Measurements from ENCODE around the gene NDUFV1.

Gene NDUFV1

GRCh38 chr11:67577951-67578350, 28.8 kb upstream of the NDUFV1 start:
- no peak overlapping the region for H3K9ac ChIP-seq (ENCODE audit: low read depth, low read length, poor library complexity)
- peaks cover 3 to 21% of the 10 kb centered on the region in 2 donors for H3K4me1 ChIP-seq (ENCODE audit: control insufficient read depth in 2 of 2, insufficient read depth in 1 of 2, low read depth in 1 of 2, low read length in 2 of 2)
- no peak overlapping the region for H2BK120ac ChIP-seq (ENCODE audit: low read depth, low read length)
- H4K91ac ChIP-seq (ENCODE audit: low read depth, low read length, poor library complexity): no peak overlapping the region
- H3K18ac ChIP-seq (ENCODE audit: low read length): no peak overlapping the region
- DNase-seq (ENCODE audit: low spot score): no peak
- no peak overlapping the region for H2AFZ ChIP-seq (ENCODE audit: low read length)
- no peak overlapping the region for H3K4ac ChIP-seq (ENCODE audit: low read length)
- H3K4me2 ChIP-seq (ENCODE audit: insufficient read depth, low read length, poor library complexity, severe bottlenecking): no peak overlapping the region
- H2BK5ac ChIP-seq (ENCODE audit: low read length): no peak overlapping the region
- H3K79me1 ChIP-seq (ENCODE audit: low read depth, low read length): no peaks in the 10 kb centered on the region
- H3K4me3 ChIP-seq (ENCODE audit: low read length in 2 of 2): no peak overlapping the region
- peak overlapping the region; percentile 44 for H2BK15ac ChIP-seq (ENCODE audit: low read length)
- H2BK12ac ChIP-seq (ENCODE audit: low read length): no peak overlapping the region
- no peak overlapping the region for H3K23ac ChIP-seq (ENCODE audit: low read depth, low read length, poor library complexity)
- no peak overlapping the region for H3K27ac ChIP-seq (replicated peaks; ENCODE audit: low read length)
- WGBS, 2 donors (ENCODE audit: extremely low coverage in 2 of 2, insufficient read length in 2 of 2, insufficient replicate concordance in 1 of 2): no CpG with 5 or more reads among the region's 6 CpGs
- H3K36me3 ChIP-seq (replicated peaks in 1 of 2; ENCODE audit: control insufficient read depth in 2 of 2, insufficient read depth in 2 of 2, low read length in 2 of 2): no peaks in the 10 kb centered on the region
- H4K8ac ChIP-seq (ENCODE audit: low read depth, low read length): no peak overlapping the region
- no peak overlapping the region for H3K14ac ChIP-seq (ENCODE audit: low read length)
- peaks cover 0 to 7% of the 10 kb centered on the region in 2 donors for H3K9me3 ChIP-seq (replicated peaks in 1 of 2; ENCODE audit: control insufficient read depth in 2 of 2, insufficient read depth in 1 of 2, low read depth in 1 of 2, low read length in 2 of 2)
- peak overlapping the region; percentile 85 for H2AK5ac ChIP-seq (ENCODE audit: low read depth, low read length)
- peaks cover 0 to 70% (median 11%) of the 10 kb centered on the region in 3 experiments for H3K27me3 ChIP-seq (ENCODE audit: control insufficient read depth in 3 of 3, insufficient read depth in 3 of 3, low read depth in 1 of 3, low read length in 3 of 3)

DNA sequence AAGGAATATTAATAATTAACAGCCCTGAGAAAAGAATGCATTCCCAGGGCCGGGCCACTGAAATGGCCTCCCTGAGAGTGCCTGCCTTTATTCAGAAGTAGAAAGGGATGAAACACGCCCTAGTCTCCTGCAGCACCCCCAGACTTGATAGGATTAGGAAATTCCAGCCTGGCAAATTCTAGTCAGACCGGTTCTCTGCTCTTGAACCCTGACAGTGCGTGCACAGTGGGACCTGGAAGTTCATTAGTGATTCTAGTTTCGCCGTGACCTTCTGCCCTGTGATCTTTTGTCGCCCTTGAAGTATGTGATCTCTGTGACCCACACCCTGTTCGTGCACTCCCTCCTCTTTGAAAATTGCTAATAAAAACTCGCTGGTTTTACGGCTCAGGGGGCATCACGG, 25.3 kb upstream of the NDUFV1 start:
- peaks cover 0 to 45% (median 11%) of the 10 kb centered on the region in 3 experiments for H3K27me3 ChIP-seq (ENCODE audit: control insufficient read depth in 3 of 3, insufficient read depth in 3 of 3, low read depth in 1 of 3, low read length in 3 of 3)
- no peak overlapping the region for H2BK120ac ChIP-seq (ENCODE audit: low read depth, low read length)
- no peak overlapping the region for H2AFZ ChIP-seq (ENCODE audit: low read length)
- no peak overlapping the region for H3K4me2 ChIP-seq (ENCODE audit: insufficient read depth, low read length, poor library complexity, severe bottlenecking)
- peaks cover 12 to 20% of the 10 kb centered on the region in 2 donors for H3K36me3 ChIP-seq (replicated peaks in 1 of 2; ENCODE audit: control insufficient read depth in 2 of 2, insufficient read depth in 2 of 2, low read length in 2 of 2)
- no peak overlapping the region for H2BK15ac ChIP-seq (ENCODE audit: low read length)
- H3K9ac ChIP-seq (ENCODE audit: low read depth, low read length, poor library complexity): no peak overlapping the region
- H3K18ac ChIP-seq (ENCODE audit: low read length): no peak overlapping the region
- H3K4me3 ChIP-seq (ENCODE audit: low read length in 2 of 2): no peak overlapping the region
- no peak overlapping the region for H3K14ac ChIP-seq (ENCODE audit: low read length)
- H3K23ac ChIP-seq (ENCODE audit: low read depth, low read length, poor library complexity): no peak overlapping the region
- no peak overlapping the region for H2BK5ac ChIP-seq (ENCODE audit: low read length)
- H3K4ac ChIP-seq (ENCODE audit: low read length): no peak overlapping the region
- H2AK5ac ChIP-seq (ENCODE audit: low read depth, low read length): no peak overlapping the region
- H3K4me1 ChIP-seq (ENCODE audit: control insufficient read depth in 2 of 2, insufficient read depth in 1 of 2, low read depth in 1 of 2, low read length in 2 of 2): peaks cover 16 to 25% of the 10 kb centered on the region in 2 donors
- H3K27ac ChIP-seq (replicated peaks; ENCODE audit: low read length): no peak overlapping the region
- peaks cover 21% of the 10 kb centered on the region for H3K79me1 ChIP-seq (ENCODE audit: low read depth, low read length)
- no CpG with 5 or more reads among the region's 11 CpGs for WGBS, 2 donors (ENCODE audit: extremely low coverage in 2 of 2, insufficient read length in 2 of 2, insufficient replicate concordance in 1 of 2)
- no peak overlapping the region for H4K8ac ChIP-seq (ENCODE audit: low read depth, low read length)
- no peak overlapping the region for H4K91ac ChIP-seq (ENCODE audit: low read depth, low read length, poor library complexity)
- H2BK12ac ChIP-seq (ENCODE audit: low read length): no peak overlapping the region
- no peak for DNase-seq (ENCODE audit: low spot score)
- peaks cover 4 to 7% of the 10 kb centered on the region in 2 donors for H3K9me3 ChIP-seq (replicated peaks in 1 of 2; ENCODE audit: control insufficient read depth in 2 of 2, insufficient read depth in 1 of 2, low read depth in 1 of 2, low read length in 2 of 2)

DNA sequence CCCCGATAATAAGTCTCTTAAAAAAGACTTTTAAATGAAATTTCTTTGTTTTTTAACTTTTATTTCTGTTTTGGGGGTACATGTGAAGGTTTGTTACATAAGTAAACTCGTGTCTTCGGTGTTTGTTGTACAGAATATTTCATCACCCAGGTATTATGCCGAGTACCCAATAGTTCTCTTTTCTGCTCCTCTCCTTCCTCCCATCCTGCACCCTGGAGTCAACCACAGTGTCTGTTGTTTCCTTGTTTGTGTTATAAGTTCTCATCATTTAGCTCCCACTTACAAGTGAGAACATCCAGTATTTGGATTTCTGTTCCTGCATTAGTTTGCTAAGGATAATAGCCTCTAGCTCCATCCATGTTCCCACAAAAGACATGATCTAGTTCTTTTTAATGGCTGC, 24.7 kb upstream of the NDUFV1 start:
- Histone ChIP-seq H3K27ac (replicated peaks; ENCODE audit: low read length) (no peak overlapping the region), H3K4me3 (ENCODE audit: low read length in 2 of 2) (no peak overlapping the region), H4K91ac (ENCODE audit: low read depth, low read length, poor library complexity) (no peak overlapping the region), H3K79me1 (ENCODE audit: low read depth, low read length) (peaks cover 21% of the 10 kb centered on the region), H3K18ac (ENCODE audit: low read length) (no peak overlapping the region), H3K9ac (ENCODE audit: low read depth, low read length, poor library complexity) (no peak overlapping the region), H2BK5ac (ENCODE audit: low read length) (no peak overlapping the region), H3K14ac (ENCODE audit: low read length) (no peak overlapping the region), H3K23ac (ENCODE audit: low read depth, low read length, poor library complexity) (no peak overlapping the region), H3K27me3 (ENCODE audit: control insufficient read depth in 3 of 3, insufficient read depth in 3 of 3, low read depth in 1 of 3, low read length in 3 of 3) (peaks cover 0 to 40% (median 11%) of the 10 kb centered on the region in 3 experiments), H3K4ac (ENCODE audit: low read length) (no peak overlapping the region), H4K8ac (ENCODE audit: low read depth, low read length) (no peak overlapping the region), H3K4me2 (ENCODE audit: insufficient read depth, low read length, poor library complexity, severe bottlenecking) (no peak overlapping the region), H3K4me1 (ENCODE audit: control insufficient read depth in 2 of 2, insufficient read depth in 1 of 2, low read depth in 1 of 2, low read length in 2 of 2) (peaks cover 16 to 25% of the 10 kb centered on the region in 2 donors), H2AK5ac (ENCODE audit: low read depth, low read length) (no peak overlapping the region), H2BK12ac (ENCODE audit: low read length) (no peak overlapping the region), H3K9me3 (replicated peaks in 1 of 2; ENCODE audit: control insufficient read depth in 2 of 2, insufficient read depth in 1 of 2, low read depth in 1 of 2, low read length in 2 of 2) (peaks cover 6 to 7% of the 10 kb centered on the region in 2 donors), H2BK15ac (ENCODE audit: low read length) (no peak overlapping the region), H3K36me3 (replicated peaks in 1 of 2; ENCODE audit: control insufficient read depth in 2 of 2, insufficient read depth in 2 of 2, low read length in 2 of 2) (peaks cover 17 to 26% of the 10 kb centered on the region in 2 donors), H2AFZ (ENCODE audit: low read length) (no peak overlapping the region), H2BK120ac (ENCODE audit: low read depth, low read length) (no peak overlapping the region)
- no CpG with 5 or more reads among the region's 4 CpGs for WGBS, 2 donors (ENCODE audit: extremely low coverage in 2 of 2, insufficient read length in 2 of 2, insufficient replicate concordance in 1 of 2)
- no peak for DNase-seq (ENCODE audit: low spot score)

DNA sequence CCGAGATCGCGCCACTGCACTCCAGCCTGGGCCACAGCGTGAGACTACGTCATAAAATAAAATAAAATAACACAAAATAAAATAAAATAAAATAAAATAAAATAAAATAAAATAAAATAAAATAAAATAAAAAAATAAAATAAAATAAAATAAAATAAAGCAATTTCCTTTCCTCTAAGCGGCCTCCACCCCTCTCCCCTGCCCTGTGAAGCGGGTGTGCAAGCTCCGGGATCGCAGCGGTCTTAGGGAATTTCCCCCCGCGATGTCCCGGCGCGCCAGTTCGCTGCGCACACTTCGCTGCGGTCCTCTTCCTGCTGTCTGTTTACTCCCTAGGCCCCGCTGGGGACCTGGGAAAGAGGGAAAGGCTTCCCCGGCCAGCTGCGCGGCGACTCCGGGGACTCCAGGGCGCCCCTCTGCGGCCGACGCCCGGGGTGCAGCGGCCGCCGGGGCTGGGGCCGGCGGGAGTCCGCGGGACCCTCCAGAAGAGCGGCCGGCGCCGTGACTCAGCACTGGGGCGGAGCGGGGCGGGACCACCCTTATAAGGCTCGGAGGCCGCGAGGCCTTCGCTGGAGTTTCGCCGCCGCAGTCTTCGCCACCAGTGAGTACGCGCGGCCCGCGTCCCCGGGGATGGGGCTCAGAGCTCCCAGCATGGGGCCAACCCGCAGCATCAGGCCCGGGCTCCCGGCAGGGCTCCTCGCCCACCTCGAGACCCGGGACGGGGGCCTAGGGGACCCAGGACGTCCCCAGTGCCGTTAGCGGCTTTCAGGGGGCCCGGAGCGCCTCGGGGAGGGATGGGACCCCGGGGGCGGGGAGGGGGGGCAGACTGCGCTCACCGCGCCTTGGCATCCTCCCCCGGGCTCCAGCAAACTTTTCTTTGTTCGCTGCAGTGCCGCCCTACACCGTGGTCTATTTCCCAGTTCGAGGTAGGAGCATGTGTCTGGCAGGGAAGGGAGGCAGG, 23.2 kb upstream of the NDUFV1 start, which contains the start of gene GSTP1:
Gene GSTP1, plus strand, starts transcription at position 566 of the 958 bp plus-strand sequence. Its CDS starts 32 bp downstream, at position 598.
- Histone ChIP-seq H4K8ac (ENCODE audit: low read depth, low read length) (peak within 1 kb of the TSS; percentile 7), H3K14ac (ENCODE audit: low read length) (no peak within 1 kb of the TSS), H3K23ac (ENCODE audit: low read depth, low read length, poor library complexity) (peak within 1 kb of the TSS; percentile 100), H3K79me1 (ENCODE audit: low read depth, low read length) (peaks cover 21% of the 10 kb centered on the region), H2BK12ac (ENCODE audit: low read length) (no peak within 1 kb of the TSS), H3K4ac (ENCODE audit: low read length) (peak within 1 kb of the TSS; percentile 66), H3K36me3 (replicated peaks in 1 of 2; ENCODE audit: control insufficient read depth in 2 of 2, insufficient read depth in 2 of 2, low read length in 2 of 2) (peaks cover 20 to 39% of the 10 kb centered on the region in 2 donors), H3K4me2 (ENCODE audit: insufficient read depth, low read length, poor library complexity, severe bottlenecking) (peak within 1 kb of the TSS; percentile 84), H2AK5ac (ENCODE audit: low read depth, low read length) (peak within 1 kb of the TSS; percentile 96), H2BK120ac (ENCODE audit: low read depth, low read length) (peak within 1 kb of the TSS; percentile 33), H3K9me3 (replicated peaks in 1 of 2; ENCODE audit: control insufficient read depth in 2 of 2, insufficient read depth in 1 of 2, low read depth in 1 of 2, low read length in 2 of 2) (peaks cover 3 to 6% of the 10 kb centered on the region in 2 donors), H3K9ac (ENCODE audit: low read depth, low read length, poor library complexity) (peak within 1 kb of the TSS; percentile 92), H3K18ac (ENCODE audit: low read length) (peak within 1 kb of the TSS; percentile 99), H4K91ac (ENCODE audit: low read depth, low read length, poor library complexity) (peak within 1 kb of the TSS; percentile 81), H3K4me1 (ENCODE audit: control insufficient read depth in 2 of 2, insufficient read depth in 1 of 2, low read depth in 1 of 2, low read length in 2 of 2) (peaks cover 16 to 25% of the 10 kb centered on the region in 2 donors), H3K27me3 (ENCODE audit: control insufficient read depth in 3 of 3, insufficient read depth in 3 of 3, low read depth in 1 of 3, low read length in 3 of 3) (peaks cover 0 to 24% (median 11%) of the 10 kb centered on the region in 3 experiments), H3K27ac (replicated peaks; ENCODE audit: low read length) (peak within 1 kb of the TSS; percentile 71), H3K4me3 (ENCODE audit: low read length in 2 of 2) (peak within 1 kb of the TSS; percentile 87 to 88), H2AFZ (ENCODE audit: low read length) (peak within 1 kb of the TSS; percentile 92), H2BK15ac (ENCODE audit: low read length) (peak within 1 kb of the TSS; percentile 50), H2BK5ac (ENCODE audit: low read length) (peak within 1 kb of the TSS; percentile 94)
- WGBS, 2 donors (ENCODE audit: extremely low coverage in 2 of 2, insufficient read length in 2 of 2, insufficient replicate concordance in 1 of 2): no CpG with 5 or more reads among the region's 81 CpGs
- peak; percentile 90 for DNase-seq (ENCODE audit: low spot score)
